ENCODE measurements around the gene SLC39A7.
"Not testable (repeated sequence)": the region's sequence is repeated elsewhere in the genome, so short reads cannot be mapped to it uniquely, and the experiment has no call there.

SLC39A7 gene

DNA sequence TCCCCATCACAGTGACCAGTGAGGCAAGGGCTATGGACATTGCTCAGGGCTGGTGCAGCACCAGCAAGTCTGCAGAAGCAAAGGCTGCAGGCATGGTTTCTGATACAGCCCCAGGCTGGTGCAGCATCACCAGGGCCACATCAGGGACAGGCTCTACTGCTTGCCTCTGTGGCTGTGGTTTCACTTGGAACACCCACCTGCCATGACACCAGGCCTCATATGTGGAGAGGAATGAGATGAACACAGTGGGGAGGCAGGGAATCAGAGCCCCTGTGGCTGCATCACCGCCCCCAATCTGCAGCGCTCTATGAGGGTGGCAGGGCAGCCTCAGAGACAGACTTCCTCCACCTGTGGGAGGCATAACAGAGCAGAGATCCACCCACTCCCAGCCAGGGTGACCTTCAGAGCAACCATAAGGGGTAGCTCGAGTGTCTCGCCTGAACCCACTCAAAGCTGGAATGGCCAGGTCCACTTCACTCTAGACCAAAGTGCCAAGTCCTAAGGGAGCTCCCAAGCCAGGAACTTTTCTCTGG lies 15.5 kb downstream of the SLC39A7 start:
- Mint-ChIP-seq H3K9me3 (no peaks in the 10 kb centered on the region), H3K4me3 (no peak overlapping the region), H3K27me3 (peaks cover 2% of the 10 kb centered on the region), H3K36me3 (peaks cover 2% of the 10 kb centered on the region), H3K4me1 (peaks cover 21% of the 10 kb centered on the region), H3K27ac (no peak overlapping the region)

GRCh38 chr6:33217246-33217645 lies 16.6 kb downstream of the SLC39A7 start:
- Mint-ChIP-seq H3K4me1 (peaks cover 21% of the 10 kb centered on the region), H3K27me3 (peaks cover 8% of the 10 kb centered on the region), H3K4me3 (no peak overlapping the region), H3K27ac (no peak overlapping the region), H3K36me3 (no peaks in the 10 kb centered on the region), H3K9me3 (no peaks in the 10 kb centered on the region)

DNA sequence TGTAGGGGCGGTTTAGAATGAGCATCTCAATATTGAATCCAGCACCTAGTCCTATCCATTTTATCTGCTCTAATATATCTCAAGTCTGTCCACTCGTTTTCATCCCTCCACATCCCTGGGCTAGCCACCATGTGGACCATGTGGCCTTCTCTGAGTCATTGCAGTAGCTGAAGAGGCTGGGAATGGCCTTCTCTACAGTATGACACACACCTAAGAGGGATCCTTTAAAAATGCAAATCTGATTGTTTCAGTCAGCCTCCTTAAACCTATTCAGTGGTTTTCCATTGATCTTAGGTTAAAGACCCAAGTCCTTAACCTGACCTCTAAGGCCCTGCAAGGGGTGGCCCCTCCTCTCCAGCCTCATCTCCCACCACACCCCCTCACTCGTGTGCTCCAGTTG lies 17.0 kb downstream of the SLC39A7 start:
- no peaks in the 10 kb centered on the region for H3K9me3 Mint-ChIP-seq
- no peak overlapping the region for H3K27ac Mint-ChIP-seq
- H3K4me1 Mint-ChIP-seq: peaks cover 17% of the 10 kb centered on the region
- no peak overlapping the region for H3K4me3 Mint-ChIP-seq
- peaks cover 11% of the 10 kb centered on the region for H3K27me3 Mint-ChIP-seq
- no peaks in the 10 kb centered on the region for H3K36me3 Mint-ChIP-seq

DNA sequence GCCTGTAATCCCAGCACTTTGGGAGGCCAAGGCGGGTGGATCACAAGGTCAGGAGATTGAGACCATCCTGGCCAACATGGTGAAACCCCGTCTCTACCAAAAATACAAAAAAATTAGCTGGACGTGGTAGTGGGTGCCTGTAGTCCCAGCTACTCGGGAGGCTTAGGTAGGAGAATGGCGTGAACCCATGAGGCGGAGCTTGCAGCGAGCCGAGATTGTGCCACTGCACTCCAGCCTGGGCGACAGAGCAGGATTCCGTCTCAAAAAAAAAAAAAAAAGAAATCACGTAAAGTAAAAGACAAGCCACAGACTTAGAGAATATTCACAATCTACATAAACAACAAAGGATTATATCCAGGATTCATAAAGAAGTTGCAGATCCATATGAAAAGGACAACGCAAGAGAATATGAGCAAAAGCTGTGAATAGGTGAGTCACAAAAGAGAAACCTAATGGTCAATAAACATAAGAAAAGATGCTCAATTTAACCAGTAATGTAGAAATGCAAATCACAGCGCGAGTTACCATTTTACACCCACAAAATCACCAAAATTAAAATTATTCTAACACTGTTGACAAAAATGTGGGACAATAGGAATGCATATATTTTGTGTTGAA lies 25.9 kb downstream of the SLC39A7 start:
- not testable (repeated sequence) for H3K27ac Mint-ChIP-seq, H3K4me1 Mint-ChIP-seq, H3K36me3 Mint-ChIP-seq, H3K9me3 Mint-ChIP-seq, H3K4me3 Mint-ChIP-seq
- peaks cover 12% of the 10 kb centered on the region for H3K27me3 Mint-ChIP-seq

- H3K4me3 Mint-ChIP-seq: no peak overlapping the region
- H3K27me3 Mint-ChIP-seq: peaks cover 6% of the 10 kb centered on the region
- no peaks in the 10 kb centered on the region for H3K36me3 Mint-ChIP-seq
- H3K9me3 Mint-ChIP-seq: no peaks in the 10 kb centered on the region
- H3K27ac Mint-ChIP-seq: no peak overlapping the region
- H3K4me1 Mint-ChIP-seq: no peaks in the 10 kb centered on the region
Observed at GRCh38 chr6:33235221-33235634, 34.6 kb downstream of the SLC39A7 start.

DNA sequence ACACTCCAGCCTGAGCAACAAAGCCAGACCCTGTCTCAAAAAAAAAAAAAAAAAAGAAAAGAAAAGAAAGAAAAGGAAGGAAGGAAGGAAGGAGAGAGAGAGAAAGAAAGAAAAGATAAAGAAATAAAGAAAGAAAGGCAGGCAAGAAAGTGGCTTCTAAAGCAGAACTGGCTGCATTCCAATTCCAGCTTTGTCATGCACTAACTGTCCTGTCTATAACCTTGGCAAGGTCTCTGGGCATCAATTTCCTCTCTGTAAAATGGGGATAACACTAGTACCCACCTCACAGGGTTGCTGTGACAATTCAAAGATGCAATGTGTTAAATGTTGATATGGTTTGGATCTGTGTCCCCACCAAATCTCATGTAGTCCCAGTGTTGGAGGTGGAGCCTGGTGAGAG lies 35.7 kb downstream of the SLC39A7 start:
- Mint-ChIP-seq H3K9me3 (no peaks in the 10 kb centered on the region), H3K4me1 (no peaks in the 10 kb centered on the region), H3K27me3 (peaks cover 6% of the 10 kb centered on the region), H3K36me3 (no peaks in the 10 kb centered on the region), H3K4me3 (no peak overlapping the region), H3K27ac (no peak overlapping the region)

- Mint-ChIP-seq H3K4me3 (no peak overlapping the region), H3K27me3 (peaks cover 5% of the 10 kb centered on the region), H3K4me1 (peaks cover 3% of the 10 kb centered on the region), H3K36me3 (no peaks in the 10 kb centered on the region), H3K27ac (no peak overlapping the region), H3K9me3 (no peaks in the 10 kb centered on the region)
Observed at GRCh38 chr6:33236852-33237251, 36.2 kb downstream of the SLC39A7 start.

DNA sequence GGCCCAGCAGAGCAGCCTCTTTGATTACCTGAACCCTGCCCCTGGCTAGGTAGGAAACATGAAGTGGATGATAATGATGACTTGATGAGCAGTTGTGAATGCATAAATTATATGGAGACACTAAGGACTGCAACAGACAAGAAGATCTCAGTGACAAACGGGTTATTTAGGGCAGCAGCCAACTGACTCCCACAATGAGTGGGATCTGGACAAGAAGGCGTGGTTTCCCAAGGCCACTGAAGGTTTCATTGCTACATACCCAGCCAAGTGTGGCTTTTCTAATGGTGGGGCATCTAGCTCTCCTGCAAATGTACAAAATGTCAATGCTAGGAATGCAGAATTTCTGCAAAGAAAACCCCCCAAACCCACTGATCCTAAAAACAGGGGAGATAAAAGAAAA lies 37.1 kb downstream of the SLC39A7 start:
- Mint-ChIP-seq H3K27me3 (peaks cover 3% of the 10 kb centered on the region), H3K4me3 (no peak overlapping the region), H3K9me3 (no peaks in the 10 kb centered on the region), H3K27ac (no peak overlapping the region), H3K4me1 (peaks cover 8% of the 10 kb centered on the region), H3K36me3 (no peaks in the 10 kb centered on the region)

GRCh38 chr6:33241968-33242367 lies 41.3 kb downstream of the SLC39A7 start:
- Mint-ChIP-seq H3K27ac (peak overlapping the region; percentile 11), H3K9me3 (no peaks in the 10 kb centered on the region), H3K27me3 (no peaks in the 10 kb centered on the region), H3K4me3 (peak overlapping the region; percentile 0), H3K36me3 (no peaks in the 10 kb centered on the region), H3K4me1 (peaks cover 8% of the 10 kb centered on the region)

DNA sequence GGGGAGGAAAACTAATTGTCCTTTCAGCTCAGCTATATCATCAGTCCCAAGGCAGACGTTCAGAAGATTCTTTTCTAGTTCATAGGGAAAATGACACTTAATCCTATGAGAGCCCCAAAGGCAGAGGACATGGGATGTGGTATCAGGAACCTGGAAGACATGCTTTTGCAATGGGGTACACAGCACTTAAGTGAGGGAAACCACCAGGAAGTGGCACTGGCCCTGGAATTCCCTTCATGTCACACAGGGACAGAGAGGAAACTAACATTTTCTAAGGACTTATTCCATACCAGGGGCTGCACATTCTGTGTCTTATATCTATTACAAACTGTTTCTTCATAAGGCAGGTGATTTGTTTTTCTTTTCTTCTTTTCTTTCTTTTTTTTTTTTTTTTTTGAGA lies 42.8 kb downstream of the SLC39A7 start:
- Mint-ChIP-seq H3K4me3 (no peak overlapping the region), H3K36me3 (no peaks in the 10 kb centered on the region), H3K27ac (no peak overlapping the region), H3K9me3 (no peaks in the 10 kb centered on the region), H3K27me3 (no peaks in the 10 kb centered on the region), H3K4me1 (peaks cover 13% of the 10 kb centered on the region)

- Mint-ChIP-seq H3K27ac (peak overlapping the region; percentile 92), H3K36me3 (peaks cover 10% of the 10 kb centered on the region), H3K4me3 (peak overlapping the region; percentile 91), H3K9me3 (no peaks in the 10 kb centered on the region), H3K27me3 (no peaks in the 10 kb centered on the region), H3K4me1 (peaks cover 37% of the 10 kb centered on the region)
Observed at GRCh38 chr6:33247977-33248642, 47.4 kb downstream of the SLC39A7 start.

- Mint-ChIP-seq H3K36me3 (peaks cover 10% of the 10 kb centered on the region), H3K4me1 (peaks cover 37% of the 10 kb centered on the region), H3K27ac (peak overlapping the region; percentile 92), H3K9me3 (no peaks in the 10 kb centered on the region), H3K4me3 (peak overlapping the region; percentile 91), H3K27me3 (no peaks in the 10 kb centered on the region)
Observed at GRCh38 chr6:33248643-33248931, 47.9 kb downstream of the SLC39A7 start.

GRCh38 chr6:33248932-33249731 lies 48.5 kb downstream of the SLC39A7 start:
- Mint-ChIP-seq H3K27me3 (no peaks in the 10 kb centered on the region), H3K9me3 (no peaks in the 10 kb centered on the region), H3K4me3 (peak overlapping the region; percentile 91), H3K36me3 (peaks cover 10% of the 10 kb centered on the region), H3K27ac (peak overlapping the region; percentile 92), H3K4me1 (peaks cover 37% of the 10 kb centered on the region)

GRCh38 chr6:33249732-33250630 lies 49.3 kb downstream of the SLC39A7 start:
- Mint-ChIP-seq H3K27ac (peak overlapping the region; percentile 92), H3K27me3 (no peaks in the 10 kb centered on the region), H3K36me3 (peaks cover 10% of the 10 kb centered on the region), H3K4me3 (peak overlapping the region; percentile 91), H3K4me1 (peaks cover 37% of the 10 kb centered on the region), H3K9me3 (no peaks in the 10 kb centered on the region)

DNA sequence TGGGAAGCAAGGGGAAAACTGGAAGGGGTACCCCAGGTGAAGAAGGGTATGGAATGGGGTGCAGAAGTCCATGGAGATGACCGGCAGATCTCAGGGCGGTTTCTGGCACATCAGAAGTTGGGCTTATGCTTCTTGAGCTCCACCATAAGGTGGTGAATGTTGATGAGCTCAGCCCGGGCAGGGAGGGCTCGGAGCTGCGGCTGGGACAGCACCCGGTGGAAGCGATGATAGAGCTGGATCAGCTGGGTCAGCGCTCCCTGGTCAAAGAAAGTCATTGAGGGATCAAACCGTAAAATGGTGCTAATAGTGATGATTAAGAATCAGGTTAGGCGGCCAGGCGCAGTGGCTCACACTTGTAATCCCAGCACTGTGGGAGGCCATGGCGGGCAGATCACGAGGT lies 50.1 kb downstream of the SLC39A7 start:
- Mint-ChIP-seq H3K27ac (peak overlapping the region; percentile 92), H3K4me1 (peaks cover 37% of the 10 kb centered on the region), H3K36me3 (peaks cover 10% of the 10 kb centered on the region), H3K9me3 (no peaks in the 10 kb centered on the region), H3K27me3 (no peaks in the 10 kb centered on the region), H3K4me3 (peak overlapping the region; percentile 91)

Data from activated naive CD4-positive, alpha-beta T cell treated with anti-CD3 and anti-CD28 coated beads, Interleukin-2, amount 50 U/mL, for 24 hours (primary cell).